ENCODE data around the gene L3MBTL2.

DNA sequence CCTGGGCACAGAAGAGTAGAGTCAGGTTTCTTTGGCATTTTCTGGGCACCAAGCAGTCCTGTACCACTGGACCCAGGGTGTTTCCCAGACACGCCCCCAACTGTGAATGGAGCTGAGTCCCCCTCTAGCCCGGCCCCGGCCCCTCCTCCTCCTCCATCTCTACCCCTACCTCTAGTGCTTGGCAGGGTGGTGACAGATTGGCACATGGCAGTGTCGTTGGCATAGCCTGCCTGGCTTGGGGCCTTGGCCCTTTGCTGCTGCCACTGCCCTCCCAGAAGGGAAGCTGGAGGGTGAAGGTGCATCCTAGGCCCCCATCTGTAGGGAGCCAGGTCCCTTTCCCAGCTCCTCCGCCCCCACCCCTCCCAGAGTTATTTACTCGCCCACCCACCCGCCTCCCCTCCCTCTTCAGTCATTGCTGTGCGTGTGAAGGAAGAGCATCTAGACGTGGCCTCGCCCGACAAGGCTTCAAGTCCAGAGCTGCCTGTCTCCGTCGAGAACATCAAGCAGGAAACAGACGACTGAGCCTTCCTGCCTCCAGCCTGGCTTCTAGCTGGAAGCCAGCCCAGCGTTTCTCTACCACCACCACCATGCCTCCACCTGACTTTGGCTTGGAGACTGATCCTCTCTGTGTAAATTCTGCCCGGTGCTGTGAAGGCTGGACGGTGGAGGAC is 24.8 kb downstream of the L3MBTL2 start:
- TF ChIP-seq, protein P1, sequence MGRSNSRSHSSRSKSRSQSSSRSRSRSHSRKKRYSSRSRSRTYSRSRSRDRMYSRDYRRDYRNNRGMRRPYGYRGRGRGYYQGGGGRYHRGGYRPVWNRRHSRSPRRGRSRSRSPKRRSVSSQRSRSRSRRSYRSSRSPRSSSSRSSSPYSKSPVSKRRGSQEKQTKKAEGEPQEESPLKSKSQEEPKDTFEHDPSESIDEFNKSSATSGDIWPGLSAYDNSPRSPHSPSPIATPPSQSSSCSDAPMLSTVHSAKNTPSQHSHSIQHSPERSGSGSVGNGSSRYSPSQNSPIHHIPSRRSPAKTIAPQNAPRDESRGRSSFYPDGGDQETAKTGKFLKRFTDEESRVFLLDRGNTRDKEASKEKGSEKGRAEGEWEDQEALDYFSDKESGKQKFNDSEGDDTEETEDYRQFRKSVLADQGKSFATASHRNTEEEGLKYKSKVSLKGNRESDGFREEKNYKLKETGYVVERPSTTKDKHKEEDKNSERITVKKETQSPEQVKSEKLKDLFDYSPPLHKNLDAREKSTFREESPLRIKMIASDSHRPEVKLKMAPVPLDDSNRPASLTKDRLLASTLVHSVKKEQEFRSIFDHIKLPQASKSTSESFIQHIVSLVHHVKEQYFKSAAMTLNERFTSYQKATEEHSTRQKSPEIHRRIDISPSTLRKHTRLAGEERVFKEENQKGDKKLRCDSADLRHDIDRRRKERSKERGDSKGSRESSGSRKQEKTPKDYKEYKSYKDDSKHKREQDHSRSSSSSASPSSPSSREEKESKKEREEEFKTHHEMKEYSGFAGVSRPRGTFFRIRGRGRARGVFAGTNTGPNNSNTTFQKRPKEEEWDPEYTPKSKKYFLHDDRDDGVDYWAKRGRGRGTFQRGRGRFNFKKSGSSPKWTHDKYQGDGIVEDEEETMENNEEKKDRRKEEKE (IDR thresholded peaks at IDR 0.05), result no peak
- TF ChIP-seq CHD2 (IDR thresholded peaks at IDR 0.05; ENCODE audit: low read depth, low read length), result no peak
